ENCODE results near the gene CABCOCO1. TPM values are rescaled to one million over a fixed set of nuclear protein-coding genes. Genes with fewer than 3 reads are reported as not detected.

Gene CABCOCO1
- total RNA-seq, 1 donor from 2014 or later: not detected

DNA sequence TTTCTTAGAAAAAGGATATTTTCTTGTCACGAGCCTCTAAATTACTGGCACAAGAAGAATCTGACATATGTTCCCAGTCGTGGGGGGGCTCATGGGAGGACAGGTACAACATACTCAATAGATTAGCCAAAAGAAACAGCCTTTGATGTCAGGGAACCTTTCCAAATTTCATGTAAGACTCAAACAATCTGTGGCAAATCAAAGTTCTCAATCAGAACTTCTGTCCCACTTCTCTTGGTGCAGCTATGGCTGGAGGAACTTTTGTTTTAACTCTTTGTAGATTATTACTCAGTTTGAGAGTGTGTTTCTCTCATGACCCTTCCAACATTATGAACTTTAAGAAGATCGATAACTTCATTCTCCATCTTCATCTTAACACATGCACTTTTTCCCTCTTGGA, 124.4 kb downstream of the CABCOCO1 start:
- DNase-seq: no peak

DNA sequence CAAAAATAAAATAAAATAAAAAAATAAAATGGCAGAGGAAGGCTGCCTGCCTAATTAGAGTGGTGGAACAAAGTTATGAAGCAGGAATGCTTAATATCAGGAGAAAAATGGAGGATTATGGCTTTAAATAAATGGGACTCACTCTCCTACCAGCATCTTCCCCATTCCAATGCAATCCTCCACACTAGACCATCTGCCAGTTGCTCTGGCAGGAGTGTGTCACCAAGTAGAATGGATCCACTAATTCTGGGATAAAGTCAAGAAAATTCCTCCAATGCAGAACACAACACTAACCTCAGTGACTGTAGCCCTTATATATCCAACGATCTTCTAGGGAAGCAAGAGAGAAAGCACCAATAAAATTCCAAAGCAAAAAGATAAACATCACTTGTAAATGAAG, 126.3 kb downstream of the CABCOCO1 start:
- DNase-seq: no peak

DNA sequence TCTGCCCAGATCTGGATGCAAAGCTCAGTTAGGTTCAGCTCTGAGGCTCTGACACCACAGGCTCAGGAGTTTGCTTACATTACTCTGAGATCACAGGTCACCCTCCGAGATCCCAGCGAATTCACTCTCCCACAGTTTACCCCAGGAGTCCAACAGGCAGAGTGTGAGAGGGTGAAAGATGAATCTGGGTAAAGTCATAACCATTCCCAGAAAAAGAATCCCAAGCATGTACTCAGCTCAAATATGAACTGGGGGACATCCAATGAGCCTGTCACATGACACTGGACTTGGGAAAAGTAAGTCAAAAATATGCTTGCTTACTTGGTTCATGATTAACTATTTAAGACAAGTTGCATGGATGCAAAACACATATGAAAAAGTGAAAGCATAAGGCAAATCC, 128.5 kb downstream of the CABCOCO1 start:
- DNase-seq: no peak

DNA sequence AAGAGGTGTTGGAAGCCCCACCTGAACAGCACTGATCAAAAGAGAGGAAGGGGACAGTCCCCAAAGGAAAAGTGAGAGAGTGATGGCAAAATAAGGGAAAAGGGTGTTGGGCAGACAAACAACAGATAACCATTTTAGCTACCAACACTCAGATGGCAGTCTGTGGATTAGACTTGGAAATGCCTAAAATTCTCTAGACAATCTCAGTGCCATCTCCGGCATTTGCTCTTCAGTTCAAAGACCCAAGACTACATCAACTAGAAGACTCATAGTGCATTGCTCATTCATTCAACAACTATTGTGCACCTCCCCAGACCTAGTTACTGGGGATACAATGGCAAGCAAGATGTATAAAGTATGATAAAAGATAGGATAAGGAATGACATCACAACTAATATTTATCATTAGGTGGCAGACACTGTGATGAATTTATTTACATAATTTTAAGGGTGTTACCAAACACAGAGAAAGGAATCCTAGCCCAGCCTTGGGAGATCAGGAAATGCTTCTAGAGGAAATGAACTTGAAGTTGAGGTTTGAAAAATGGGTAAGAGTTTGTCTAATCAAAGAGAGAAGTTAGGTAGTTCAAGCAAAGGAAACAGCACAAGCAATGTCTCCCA, 129.5 kb downstream of the CABCOCO1 start:
- no peak for DNase-seq

DNA sequence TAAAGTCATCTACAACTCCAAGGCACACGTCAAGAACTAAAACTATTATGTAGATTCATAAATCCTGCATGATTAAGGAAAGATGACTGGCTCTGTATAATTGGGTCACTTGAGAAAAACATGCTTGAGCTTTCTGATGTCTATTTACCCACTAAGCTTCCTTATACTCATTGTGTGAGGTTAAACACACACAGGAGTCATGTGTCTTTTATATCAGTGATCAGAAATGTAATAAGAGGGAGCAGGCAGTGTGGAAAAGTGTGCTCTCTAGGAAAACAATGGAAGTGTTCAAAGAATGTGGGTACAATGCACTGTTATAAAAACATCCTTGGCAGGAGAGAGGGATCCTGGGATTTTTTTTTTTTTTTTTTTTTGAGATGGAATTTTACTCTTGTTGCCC, 130.2 kb downstream of the CABCOCO1 start:
- peak; percentile 37 for DNase-seq

DNA sequence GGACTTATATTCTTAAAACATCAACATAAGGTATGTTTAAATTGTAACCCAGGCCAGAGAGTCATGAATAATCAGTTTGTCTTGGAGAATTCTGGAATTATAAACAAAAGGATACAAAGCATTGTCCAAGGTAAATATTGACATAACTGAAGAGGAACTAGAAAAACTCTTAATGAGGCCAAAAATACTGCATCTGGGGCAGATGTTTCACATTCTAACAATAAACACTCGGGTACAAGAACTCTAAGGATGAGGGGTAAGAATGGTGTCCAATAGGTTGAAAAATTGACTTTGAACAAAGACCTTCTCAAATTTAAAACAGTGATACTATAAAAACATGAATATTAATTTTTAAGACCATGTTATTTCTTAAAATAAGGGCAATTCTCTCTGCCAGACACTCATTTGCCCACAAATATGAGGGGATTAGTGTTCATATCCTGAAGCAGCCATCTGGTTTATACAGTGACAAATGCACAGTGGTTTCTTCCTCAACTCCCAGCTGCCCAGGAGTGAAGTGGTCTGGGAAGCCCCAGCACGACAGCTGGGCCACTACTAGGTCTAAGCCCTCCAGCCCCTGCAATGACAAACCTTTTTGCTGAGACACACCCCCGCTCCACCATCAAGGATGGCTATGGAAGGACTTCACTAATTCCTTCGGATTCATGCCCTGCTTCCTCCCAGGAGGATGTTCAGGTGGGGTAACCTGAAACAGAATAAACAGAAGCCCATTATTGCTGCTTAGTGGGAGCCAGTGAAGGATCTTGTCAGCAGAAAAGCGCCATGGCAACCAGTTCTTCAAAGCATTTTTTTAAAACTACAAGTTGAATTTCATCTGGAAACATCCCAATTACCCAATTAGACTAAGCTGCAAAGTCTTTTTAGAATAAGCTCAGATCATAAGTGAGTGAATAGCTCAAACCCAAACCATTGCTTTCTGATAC, 131.3 kb downstream of the CABCOCO1 start:
- peak; percentile 20 for DNase-seq

DNA sequence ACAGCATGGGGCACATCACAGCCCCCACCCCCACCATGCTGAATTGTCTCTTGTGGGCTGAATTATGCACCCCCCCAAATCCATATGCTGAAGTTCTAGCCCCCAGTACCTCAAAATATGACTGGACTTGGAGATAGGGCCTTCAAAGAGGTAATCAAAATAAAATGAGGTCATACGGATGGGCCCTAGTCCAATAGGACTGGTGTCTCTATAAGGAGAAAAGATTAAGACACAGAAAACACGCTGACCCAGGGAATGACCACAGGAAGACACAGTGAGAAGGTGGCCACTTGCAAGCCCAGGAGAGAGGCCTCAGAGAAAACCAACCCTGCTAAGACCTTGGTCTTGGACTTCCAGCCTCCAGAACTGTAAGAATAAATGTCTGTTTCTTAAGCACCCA, 132.4 kb downstream of the CABCOCO1 start:
- DNase-seq: no peak

DNA sequence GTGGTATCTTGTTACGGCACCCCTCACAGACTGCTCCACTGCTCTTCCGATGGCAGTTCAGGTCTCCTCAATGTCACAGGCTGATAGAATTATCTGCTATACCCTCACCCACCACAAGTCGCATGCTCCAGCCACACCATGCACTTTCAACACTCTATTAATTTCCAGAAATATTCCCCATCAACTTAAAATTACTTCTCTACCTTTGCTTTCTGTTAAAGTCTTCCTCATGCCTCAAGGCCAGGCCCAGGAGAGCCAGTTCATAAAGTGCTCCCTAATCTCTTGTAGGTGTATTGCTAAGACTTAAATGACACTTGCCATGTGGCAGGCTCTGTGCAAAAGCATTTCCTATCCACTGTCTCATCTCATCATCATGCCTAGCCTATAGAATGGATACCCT, 132.8 kb downstream of the CABCOCO1 start:
- DNase-seq: no peak

DNA sequence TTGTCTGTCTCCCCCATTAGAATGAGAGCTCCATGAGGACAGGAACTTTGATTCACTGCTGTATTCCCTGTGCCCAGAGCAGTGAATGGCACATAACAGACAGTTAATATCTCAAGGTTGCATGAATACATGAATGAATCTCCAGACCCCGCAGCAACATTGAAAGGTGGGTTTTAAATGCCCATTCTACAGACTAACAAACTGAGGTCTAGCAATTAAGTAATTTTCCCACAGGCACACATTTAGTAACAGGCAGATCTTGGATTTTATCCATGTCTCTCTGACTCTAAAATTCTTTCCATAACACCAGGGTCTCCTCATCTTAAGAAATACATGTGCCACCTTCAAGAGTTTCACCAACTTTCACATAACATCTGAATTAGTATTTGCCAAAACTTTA, 134.1 kb downstream of the CABCOCO1 start:
- DNase-seq: no peak

DNA sequence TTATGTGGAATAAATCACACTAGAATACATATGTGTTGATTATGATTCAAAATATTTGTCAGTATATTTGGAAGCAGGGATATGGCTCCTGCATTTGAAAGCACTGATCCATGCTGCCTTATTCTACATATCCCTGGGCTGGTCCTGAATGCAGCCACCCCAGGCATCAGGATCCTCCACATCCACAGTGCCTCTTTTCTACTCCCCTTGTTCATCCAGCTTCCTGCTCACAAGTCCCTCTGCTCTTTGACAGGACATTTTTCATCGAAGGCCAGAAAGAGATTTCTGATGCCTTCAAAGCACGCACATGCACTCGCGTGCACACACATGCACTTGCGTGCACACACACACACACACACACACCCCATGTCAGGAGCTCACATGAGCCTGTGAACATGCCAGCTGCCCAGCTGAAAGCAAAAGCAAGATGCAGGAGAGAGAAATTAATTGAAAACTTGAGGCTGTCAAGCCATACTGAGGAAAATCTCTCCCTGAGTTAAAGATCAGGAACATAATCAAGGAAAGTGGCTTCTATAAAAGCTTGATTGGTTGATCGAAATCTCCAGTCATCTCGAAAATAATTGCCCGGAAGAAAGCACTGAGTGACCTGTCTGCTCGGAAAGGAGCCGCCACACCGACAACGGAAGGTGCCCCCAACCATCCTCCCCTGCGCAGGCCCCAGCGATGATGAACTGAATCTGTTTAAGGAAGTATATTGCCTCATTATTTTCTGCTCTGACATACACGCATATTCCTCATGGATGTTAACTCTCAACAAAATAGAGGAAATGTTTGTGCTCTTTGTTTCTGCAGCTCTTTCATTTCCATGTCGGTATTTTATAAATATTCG, 134.8 kb downstream of the CABCOCO1 start:
- no peak for DNase-seq

DNA sequence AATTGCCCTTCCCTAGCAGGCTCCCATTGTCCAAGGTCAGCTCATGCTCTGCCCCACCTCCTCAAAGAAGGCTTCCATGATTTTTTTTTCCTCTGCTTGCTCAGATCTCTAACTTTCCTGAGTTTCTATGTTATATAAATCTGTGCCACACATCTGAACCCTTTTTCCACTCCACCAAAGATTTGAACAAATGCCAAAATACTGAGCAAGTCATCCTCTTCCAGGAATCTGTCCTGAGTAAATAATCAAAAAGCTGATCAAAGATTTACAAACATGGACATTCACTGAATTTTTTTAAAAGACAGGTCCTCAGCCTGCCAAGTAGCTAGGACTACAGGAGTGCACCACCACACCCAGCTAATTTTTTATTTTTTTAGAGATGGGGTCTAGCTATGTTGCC, 136.0 kb downstream of the CABCOCO1 start:
- DNase-seq: no peak

DNA sequence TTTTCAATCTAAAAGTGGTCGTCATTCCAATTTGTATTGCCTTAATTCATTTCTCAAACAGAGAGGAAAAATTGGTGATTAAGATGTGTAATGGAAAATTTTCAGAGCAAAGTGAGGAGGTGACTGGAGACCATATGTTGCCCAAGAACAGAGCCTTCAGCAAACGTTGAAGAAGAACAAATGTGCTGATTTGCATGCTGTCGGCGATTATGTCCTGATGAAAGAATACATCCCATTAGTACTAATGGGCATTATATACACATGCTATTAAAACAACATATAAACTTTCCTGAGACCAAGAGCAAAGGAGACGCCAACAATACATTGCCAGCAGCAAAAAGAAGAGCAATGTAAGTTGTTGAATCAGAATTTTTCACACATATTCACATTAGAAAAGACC, 138.8 kb downstream of the CABCOCO1 start:
- DNase-seq: no peak

DNA sequence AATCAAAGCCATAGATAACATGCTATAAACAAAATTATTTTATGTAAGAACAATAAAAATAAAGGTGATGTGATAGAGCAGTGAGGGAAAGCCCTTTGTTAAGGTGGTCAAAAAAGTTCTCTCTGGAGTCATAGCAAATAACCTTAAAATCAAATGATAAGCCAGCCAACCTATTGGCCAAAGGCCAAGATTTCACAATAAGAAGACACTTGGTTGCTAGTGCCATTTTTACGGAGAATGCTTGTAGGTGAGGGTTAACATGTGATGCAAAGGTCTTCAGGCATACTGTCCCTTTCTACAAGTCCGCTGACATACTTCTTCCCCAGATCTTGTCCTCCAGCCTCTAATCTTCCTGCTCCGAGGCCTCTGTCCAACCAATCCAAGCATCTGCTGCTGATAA, 140.5 kb downstream of the CABCOCO1 start:
- DNase-seq: no peak

DNA sequence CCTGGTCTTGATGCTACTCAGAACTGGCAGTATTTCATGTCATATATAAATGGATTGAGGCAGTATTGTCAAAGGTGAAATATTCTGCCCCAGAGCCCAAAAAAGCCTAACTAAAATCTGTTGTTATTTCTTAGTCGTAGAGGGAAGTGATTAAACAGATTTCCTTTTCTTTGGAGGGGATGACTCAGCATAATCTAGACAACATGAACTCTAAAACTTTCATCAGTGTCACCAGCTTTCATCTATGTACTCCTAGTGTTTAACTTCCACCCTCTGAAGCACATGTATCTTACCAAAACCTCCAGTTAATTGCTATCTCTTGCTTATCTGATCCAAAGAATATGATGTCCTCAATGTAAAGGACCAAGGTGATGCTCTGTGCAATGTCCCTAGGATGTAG, 141.7 kb downstream of the CABCOCO1 start:
- peak; percentile 36 for DNase-seq

DNA sequence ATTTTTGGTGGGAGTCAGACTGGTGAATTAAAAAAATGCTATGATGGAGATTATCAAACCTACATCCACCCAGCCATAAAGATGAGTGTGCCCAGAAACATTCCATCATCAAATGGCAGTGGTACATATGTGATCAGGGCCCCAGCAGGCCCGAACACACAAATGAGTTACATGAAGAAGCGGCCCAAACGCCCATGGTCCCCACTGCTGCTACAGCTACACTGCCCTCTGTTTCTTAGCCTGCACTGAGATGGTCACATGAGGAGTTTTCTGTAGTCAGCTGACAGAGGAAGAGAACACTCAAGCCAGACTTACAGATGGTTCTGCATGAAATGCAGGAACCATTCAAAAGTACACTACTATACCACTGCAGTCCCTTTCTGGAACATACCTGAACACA, 142.4 kb downstream of the CABCOCO1 start:
- DNase-seq: no peak

DNA sequence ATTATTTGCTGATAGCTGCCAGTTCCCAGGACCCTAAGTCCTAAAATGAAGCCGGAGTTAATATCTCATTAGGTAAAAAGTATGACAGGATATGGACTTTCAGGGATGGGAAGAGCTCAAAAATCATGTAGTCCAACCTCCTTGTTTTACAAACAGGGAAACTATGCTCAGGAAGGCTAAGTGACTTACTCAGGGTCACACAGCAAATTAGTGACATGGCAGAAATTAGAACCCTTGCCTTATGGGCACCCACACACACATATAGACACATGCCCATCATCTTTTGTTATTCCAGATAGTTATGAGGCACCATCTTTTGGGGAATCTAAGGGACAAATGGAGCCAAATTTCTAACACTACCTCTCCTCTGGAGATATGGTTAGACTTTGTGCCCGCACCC, 147.5 kb downstream of the CABCOCO1 start:
- no peak for DNase-seq

DNA sequence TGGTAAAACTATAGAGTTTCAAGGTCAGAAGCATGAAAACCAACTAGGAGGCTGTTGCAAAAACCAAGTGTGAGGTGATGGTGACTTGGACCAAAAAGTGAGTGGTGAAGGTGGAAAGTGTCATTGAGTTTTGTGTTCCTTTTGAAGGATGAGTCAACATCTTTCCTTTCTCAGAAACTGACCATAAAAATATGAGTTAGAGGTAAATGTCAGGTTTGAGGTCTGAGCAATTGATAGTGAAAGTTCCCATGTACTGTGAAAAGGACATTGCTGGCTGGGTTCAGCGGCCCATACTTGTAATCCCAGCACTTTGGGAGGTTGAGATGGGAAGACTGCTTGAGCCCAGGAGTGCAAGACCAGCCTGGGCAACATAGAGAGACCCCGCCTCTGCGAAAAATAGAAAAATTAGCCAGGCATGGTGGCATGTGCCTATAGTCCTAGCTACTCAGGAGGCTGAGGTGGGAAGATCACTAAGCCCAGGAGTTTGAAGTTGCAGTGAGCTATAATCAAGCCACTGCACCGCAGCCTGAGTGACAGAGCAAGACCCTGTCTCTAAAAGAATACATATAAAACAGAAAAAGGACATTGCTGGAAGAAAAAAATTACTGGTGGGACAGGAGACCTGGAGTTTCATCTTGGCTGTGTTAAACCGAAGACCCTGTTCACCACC, 149.5 kb downstream of the CABCOCO1 start:
- no peak for DNase-seq

DNA sequence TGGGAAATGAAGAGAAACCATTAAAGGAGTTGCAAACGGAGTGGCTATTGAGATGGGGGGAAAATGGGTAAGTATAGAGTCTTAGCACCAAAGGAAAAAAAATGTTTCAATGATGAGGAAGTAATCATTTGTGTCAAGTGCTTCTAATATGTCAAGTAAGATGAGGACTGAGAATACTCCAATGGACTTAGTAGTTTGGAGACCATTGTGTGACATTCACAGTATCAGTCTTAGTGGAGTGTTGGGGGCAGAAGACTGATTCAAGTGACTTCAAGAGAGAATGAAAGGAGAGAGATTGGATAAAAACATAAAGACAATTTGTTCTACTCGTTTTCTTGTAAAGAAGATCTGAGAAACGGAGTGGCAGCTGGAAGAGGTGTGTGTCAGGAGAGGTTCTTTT, 150.2 kb downstream of the CABCOCO1 start:
- no peak for DNase-seq

DNA sequence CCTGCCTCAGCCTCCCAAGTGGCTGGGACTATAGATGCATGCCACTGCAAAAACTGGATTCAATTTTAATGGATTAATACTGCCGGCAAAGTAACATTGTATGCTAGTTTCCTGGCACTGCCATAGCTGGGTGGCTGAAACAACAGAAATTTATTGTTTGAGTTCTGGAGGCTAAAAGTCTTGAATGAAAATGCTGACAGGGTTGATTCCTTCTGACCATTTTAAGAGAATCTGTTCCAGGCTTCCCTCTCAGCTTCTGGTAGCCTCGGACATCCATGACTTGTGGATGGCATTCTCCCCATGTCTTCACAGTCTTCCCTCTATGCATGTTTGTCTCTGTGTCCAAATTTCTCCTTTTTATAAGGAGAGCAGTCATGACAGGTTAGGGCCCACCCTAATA, 151.4 kb downstream of the CABCOCO1 start:
- DNase-seq: no peak

DNA sequence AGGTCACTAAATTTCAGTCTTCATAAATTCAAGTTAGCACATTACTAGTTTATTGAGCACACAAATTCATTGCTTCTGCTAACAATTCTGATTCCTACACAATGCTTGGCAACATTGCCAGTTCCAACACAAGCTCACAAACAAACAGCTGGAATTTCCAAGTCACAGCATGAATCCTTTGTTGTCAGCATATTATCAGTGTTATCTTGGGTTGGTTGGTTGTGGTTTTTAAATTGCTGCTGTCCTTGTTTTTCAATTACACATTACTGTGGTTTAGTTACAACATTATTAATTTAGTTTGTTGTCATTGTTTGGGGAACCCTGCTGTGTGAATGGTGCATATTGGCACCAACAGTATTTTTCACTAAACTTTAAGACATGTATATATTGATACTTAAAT, 152.8 kb downstream of the CABCOCO1 start:
- no peak for DNase-seq

Data from dermis blood vessel endothelial cell (primary cell).